H9 (cell line): ENCODE data around the gene LMNTD2. TPM values are rescaled to one million over a fixed set of nuclear protein-coding genes. Genes with fewer than 3 reads are reported as not detected.
A peak's percentile ranks its signal among the peaks of the same experiment; 100 is the strongest.

Experiments
- DNase-seq: peaks from one replicate; pipeline ENCODE4 v3.0.0-alpha.2; 2017
- H2AFZ ChIP-seq: one replicate; pipeline ENCODE4 v1.6.1; 2013; ENCODE audit warnings: mild to moderate bottlenecking, low read length, control low read depth, moderate library complexity
- H2AK5ac ChIP-seq: 2 replicates; pipeline ENCODE4 v1.6.1; 2013; ENCODE audit warnings: low read length, control low read depth, mixed read lengths; ENCODE audit not compliant: insufficient read length
- H2BK120ac ChIP-seq: one replicate; pipeline ENCODE4 v1.6.1; 2013; ENCODE audit warnings: low read depth, mild to moderate bottlenecking, low read length, control low read depth, inconsistent platforms; ENCODE audit not compliant: poor library complexity, severe bottlenecking
- H2BK12ac ChIP-seq: 2 replicates; pipeline ENCODE4 v1.6.1; 2013; ENCODE audit warnings: low read length, control low read depth, mixed read lengths, low read depth; ENCODE audit not compliant: insufficient read length
- H2BK15ac ChIP-seq: 2 replicates; pipeline ENCODE4 v1.6.1; 2013; ENCODE audit warnings: low read depth, low read length, control low read depth
- H2BK20ac ChIP-seq: one replicate; pipeline ENCODE4 v1.6.1; 2013; ENCODE audit warnings: low read depth, mild to moderate bottlenecking, low read length, control low read depth, inconsistent platforms; ENCODE audit not compliant: poor library complexity, severe bottlenecking
- H2BK5ac ChIP-seq: 2 replicates; pipeline ENCODE4 v1.6.1; 2013; ENCODE audit warnings: low read length, control low read depth, mixed read lengths; ENCODE audit not compliant: insufficient read length
- H3K14ac ChIP-seq: 2 replicates; pipeline ENCODE4 v1.6.1; 2013; ENCODE audit warnings: low read length, control low read depth; ENCODE audit not compliant: insufficient read depth
- H3K18ac ChIP-seq: 2 replicates; pipeline ENCODE4 v1.6.1; 2013; ENCODE audit warnings: low read depth, mild to moderate bottlenecking, mixed read lengths, low read length, control low read depth; ENCODE audit not compliant: insufficient read length
- H3K23ac ChIP-seq: 2 replicates; pipeline ENCODE4 v1.6.1; 2013; ENCODE audit warnings: low read length, control low read depth, mixed read lengths, low read depth; ENCODE audit not compliant: insufficient read length
- H3K23me2 ChIP-seq: 2 replicates; pipeline ENCODE4 v1.6.1; 2013; ENCODE audit warnings: low read depth, mild to moderate bottlenecking, mixed read lengths, low read length, control low read depth; ENCODE audit not compliant: insufficient read length, poor library complexity, severe bottlenecking
- H3K27ac ChIP-seq: 2 replicates; pipeline ENCODE4 v1.5.1; 2013; ENCODE audit warnings: low read length, control low read depth, mixed read lengths, low read depth; ENCODE audit not compliant: insufficient read length
- H3K27me3 ChIP-seq: 2 replicates; pipeline ENCODE4 v1.6.1; 2013; ENCODE audit warnings: low read length, control low read depth, inconsistent platforms; ENCODE audit not compliant: insufficient read depth
- H3K4ac ChIP-seq: 2 replicates; pipeline ENCODE4 v1.6.1; 2013; ENCODE audit warnings: low read depth, mild to moderate bottlenecking, control low read depth, inconsistent platforms, low read length, moderate library complexity
- H3K4me1 ChIP-seq: 2 replicates; pipeline ENCODE4 v1.6.1; 2013; ENCODE audit warnings: low read length, control low read depth, inconsistent platforms; ENCODE audit not compliant: insufficient read depth
- H3K4me2 ChIP-seq: 2 replicates; pipeline ENCODE4 v1.6.1; 2013; ENCODE audit warnings: low read length, control low read depth, mixed read lengths; ENCODE audit not compliant: insufficient read length, insufficient read depth
- H3K56ac ChIP-seq: 2 replicates; pipeline ENCODE4 v1.6.1; 2013; ENCODE audit warnings: low read depth, mild to moderate bottlenecking, mixed read lengths, low read length, control low read depth; ENCODE audit not compliant: insufficient read length
- H3K79me1 ChIP-seq: 2 replicates; pipeline ENCODE4 v1.6.1; 2013; ENCODE audit warnings: low read depth, mild to moderate bottlenecking, moderate library complexity, low read length, control low read depth, inconsistent platforms; ENCODE audit not compliant: insufficient read depth, poor library complexity, severe bottlenecking
- H3K79me2 ChIP-seq: 2 replicates; pipeline ENCODE4 v1.6.1; 2013; ENCODE audit warnings: low read length, control low read depth, inconsistent platforms; ENCODE audit not compliant: insufficient read depth
- H3K9ac ChIP-seq: 2 replicates; pipeline ENCODE4 v1.6.1; 2013; ENCODE audit warnings: low read length, control low read depth, mixed read lengths; ENCODE audit not compliant: insufficient read length; ENCODE audit errors: extremely low read depth
- H3K9me3 ChIP-seq: one replicate; pipeline ENCODE4 v1.6.1; 2013; ENCODE audit warnings: low read depth, low read length, inconsistent platforms; ENCODE audit not compliant: control insufficient read depth
- H3T11ph ChIP-seq: one replicate; pipeline ENCODE4 v1.6.1; 2013; ENCODE audit warnings: mild to moderate bottlenecking, low read length, control low read depth, inconsistent platforms
- H4K20me1 ChIP-seq: one replicate; pipeline ENCODE4 v1.6.1; 2013; ENCODE audit not compliant: control insufficient read depth, insufficient read length, insufficient read depth
- H4K5ac ChIP-seq: 2 replicates; pipeline ENCODE4 v1.6.1; 2013; ENCODE audit warnings: low read depth, mild to moderate bottlenecking, mixed read lengths, low read length, control low read depth; ENCODE audit not compliant: insufficient read length
- H4K8ac ChIP-seq: replicated peaks from 2 replicates; pipeline ENCODE4 v1.6.1; 2013; ENCODE audit warnings: low read length, control low read depth, mixed read lengths, low read depth; ENCODE audit not compliant: insufficient read length
- H4K91ac ChIP-seq: 2 replicates; pipeline ENCODE4 v1.6.1; 2013; ENCODE audit warnings: low read depth, mild to moderate bottlenecking, moderate library complexity, mixed read lengths, low read length, control low read depth; ENCODE audit not compliant: insufficient read length
- H3K27ac Mint-ChIP-seq, 3 experiments: 2 replicates in 2 of 3; 3 replicates in 1 of 3; pipeline ENCODE4 v1.8.0; 2020 to 2021; ENCODE audit warnings: mixed read lengths in 3 of 3, mild to moderate bottlenecking in 1 of 3, moderate library complexity in 1 of 3
- H3K27me3 Mint-ChIP-seq: 2 replicates; pipeline ENCODE4 v1.8.0; 2021; ENCODE audit warnings: low read depth, mild to moderate bottlenecking, moderate library complexity, mixed read lengths
- H3K36me3 Mint-ChIP-seq, 3 experiments: 2 replicates in 2 of 3; 3 replicates in 1 of 3; pipeline ENCODE4 v1.8.0; 2020 to 2021; ENCODE audit warnings: low read depth in 3 of 3, mixed read lengths in 3 of 3; ENCODE audit not compliant: insufficient read depth in 1 of 3
- H3K4me1 Mint-ChIP-seq, 2 experiments: 2 replicates each; pipeline ENCODE4 v1.8.0; 2020; ENCODE audit warnings: mixed read lengths in 2 of 2
- H3K4me3 Mint-ChIP-seq, 2 experiments: 2 replicates in 1 of 2; 3 replicates in 1 of 2; pipeline ENCODE4 v1.8.0; 2020 to 2021; ENCODE audit warnings: mild to moderate bottlenecking in 2 of 2, mixed read lengths in 2 of 2, moderate library complexity in 1 of 2
- H3K9me3 Mint-ChIP-seq, 2 experiments: 2 replicates in 1 of 2; 3 replicates in 1 of 2; pipeline ENCODE4 v1.8.0; 2020; ENCODE audit warnings: mild to moderate bottlenecking in 2 of 2, mixed read lengths in 2 of 2, moderate library complexity in 1 of 2
- WGBS: extraction: QIAGEN DNeasy Blood & Tissue Kit; methylation state at CpG from one replicate; pipeline ENCODE4 v1.1.7; 2013; ENCODE audit warnings: missing lambda C conversion rate, low lambda C conversion rate, mixed read lengths; ENCODE audit not compliant: insufficient read length; ENCODE audit errors: extremely low coverage; 5-methylcytosine and 5-hydroxymethylcytosine counted together
- total RNA-seq: library from RNA; stranded (reverse); gene quantifications from 2 replicates; pipeline ENCODE4 v1.2.1, GENCODE V29; 2021
- TF ChIP-seq, protein P1 (sequence below): fragments of 200-600 bp; sonication (generic); conservative IDR thresholded peaks from 3 replicates; pipeline ENCODE4 v1.8.0; 2021; ENCODE audit warnings: antibody characterized with exemption, mild to moderate bottlenecking

LMNTD2 gene
- total RNA-seq, 1 experiment from 2014 or later = 4.7 TPM

GRCh38 chr11:567629-568292 lies 7.2 kb upstream of the LMNTD2 start:
- Histone ChIP-seq H3K14ac (no peak overlapping the region), H3K9me3 (no peaks in the 10 kb centered on the region), H2BK5ac (no peak overlapping the region), H3K4me2 (peak overlapping the region; percentile 22), H3K27ac (no peak overlapping the region), H3K23me2 (peaks cover 5% of the 10 kb centered on the region), H2BK20ac (no peak overlapping the region), H3K79me2 (no peaks in the 10 kb centered on the region), H4K20me1 (no peaks in the 10 kb centered on the region), H3K27me3 (no peaks in the 10 kb centered on the region), H3K4ac (no peak overlapping the region), H2AK5ac (no peak overlapping the region), H3K56ac (no peak overlapping the region), H3K79me1 (no peaks in the 10 kb centered on the region), H2BK12ac (no peak overlapping the region), H2AFZ (no peak overlapping the region), H2BK120ac (no peak overlapping the region), H4K91ac (no peak overlapping the region), H4K8ac (no peak overlapping the region), H4K5ac (no peak overlapping the region), H3K9ac (no peak overlapping the region), H3K18ac (no peak overlapping the region), H3K4me1 (no peaks in the 10 kb centered on the region), H3K23ac (no peak overlapping the region), H3T11ph (no peak overlapping the region), H2BK15ac (no peak overlapping the region)
- WGBS = no CpG with 5 or more reads among the region's 41 CpGs
- Mint-ChIP-seq H3K27ac (no peak overlapping the region), H3K27me3 (peaks cover 2% of the 10 kb centered on the region; the same call in 1 of the 2 replicates), H3K4me1 (peaks cover 27 to 35% of the 10 kb centered on the region in 2 experiments), H3K4me3 (peak overlapping the region; percentile 74 to 87), H3K9me3 (0 out of 5 replicates have a peak, but pooled peaks cover 0 to 2% of the 10 kb centered on the region in 2 experiments), H3K36me3 (peaks cover 0 to 11% (median 4%) of the 10 kb centered on the region in 3 experiments; a peak in 5 of 7 replicates)
- no peak for DNase-seq
- TF ChIP-seq, protein P1, sequence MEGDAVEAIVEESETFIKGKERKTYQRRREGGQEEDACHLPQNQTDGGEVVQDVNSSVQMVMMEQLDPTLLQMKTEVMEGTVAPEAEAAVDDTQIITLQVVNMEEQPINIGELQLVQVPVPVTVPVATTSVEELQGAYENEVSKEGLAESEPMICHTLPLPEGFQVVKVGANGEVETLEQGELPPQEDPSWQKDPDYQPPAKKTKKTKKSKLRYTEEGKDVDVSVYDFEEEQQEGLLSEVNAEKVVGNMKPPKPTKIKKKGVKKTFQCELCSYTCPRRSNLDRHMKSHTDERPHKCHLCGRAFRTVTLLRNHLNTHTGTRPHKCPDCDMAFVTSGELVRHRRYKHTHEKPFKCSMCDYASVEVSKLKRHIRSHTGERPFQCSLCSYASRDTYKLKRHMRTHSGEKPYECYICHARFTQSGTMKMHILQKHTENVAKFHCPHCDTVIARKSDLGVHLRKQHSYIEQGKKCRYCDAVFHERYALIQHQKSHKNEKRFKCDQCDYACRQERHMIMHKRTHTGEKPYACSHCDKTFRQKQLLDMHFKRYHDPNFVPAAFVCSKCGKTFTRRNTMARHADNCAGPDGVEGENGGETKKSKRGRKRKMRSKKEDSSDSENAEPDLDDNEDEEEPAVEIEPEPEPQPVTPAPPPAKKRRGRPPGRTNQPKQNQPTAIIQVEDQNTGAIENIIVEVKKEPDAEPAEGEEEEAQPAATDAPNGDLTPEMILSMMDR = no peak
